PFSK-1 (cell line): Measurements from ENCODE around the gene ATN1.

ENCODE experiments used
- FOXP2 ChIP-seq: optimal IDR thresholded peaks from 2 replicates; pipeline ENCODE3; 2011; ENCODE audit warnings: borderline replicate concordance, control low read depth, inconsistent platforms; ENCODE audit not compliant: insufficient read depth; ENCODE audit errors: extremely low read length, extremely low read depth
- POLR2AphosphoS5 ChIP-seq: IDR thresholded peaks from 2 replicates; pipeline ENCODE4 v1.6.1; 2012; ENCODE audit warnings: low read depth, mild to moderate bottlenecking, control low read depth, low read length, moderate library complexity
- REST ChIP-seq, 2 experiments: IDR thresholded peaks; 2 replicates each; pipeline versions ENCODE4 v1.6.1 to v1.8.0; 2011 to 2012; ENCODE audit warnings: low read depth in 2 of 2, low read length in 2 of 2, control low read depth in 1 of 2, inconsistent platforms in 1 of 2, mild to moderate bottlenecking in 1 of 2, moderate library complexity in 1 of 2; ENCODE audit not compliant: insufficient read depth in 1 of 2
- SIN3A ChIP-seq: IDR thresholded peaks from 2 replicates; pipeline ENCODE4 v1.6.1; 2012; ENCODE audit warnings: mild to moderate bottlenecking, low read length, moderate library complexity, borderline replicate concordance; ENCODE audit not compliant: insufficient read depth
- TAF1 ChIP-seq: IDR thresholded peaks from 2 replicates; pipeline ENCODE4 v1.6.1; 2012; ENCODE audit warnings: low read length, control low read depth, borderline replicate concordance; ENCODE audit not compliant: insufficient read depth

GRCh38 chr12:6980740-6981139 lies 53.0 kb downstream of the ATN1 start:
- no peak for TF ChIP-seq POLR2AphosphoS5
- TF ChIP-seq TAF1 = no peak
- no peak for TF ChIP-seq REST (IDR thresholded peaks at IDR 0.05; ENCODE audit: insufficient read depth in 1 of 2, low read depth in 2 of 2, low read length in 2 of 2)
- TF ChIP-seq SIN3A = no peak
- no peak for TF ChIP-seq FOXP2
